Tibial nerve (tissue), 4 donors: ENCODE measurements around the gene PPP6R1.

ENCODE experiments used
- EP300 ChIP-seq, 2 donors: sonication (generic); formaldehyde crosslinking; IDR thresholded peaks; one replicate each; pipeline ENCODE4 v1.6.1; 2017; ENCODE audit warnings: antibody characterized with exemption in 2 of 2, mild to moderate bottlenecking in 1 of 2
- POLR2A ChIP-seq, 2 donors: fragments of 450-650 bp; IDR thresholded peaks; one replicate each; pipeline ENCODE4 v1.6.1; 2017; ENCODE audit warnings: antibody characterized with exemption in 2 of 2, mild to moderate bottlenecking in 2 of 2, moderate library complexity in 2 of 2
- TF ChIP-seq, protein P1 (sequence below), 5 experiments: fragments of 200-600 bp in 3 of 5; fragments of 450-650 bp in 2 of 5; sonication (generic) in 3 of 5; IDR thresholded peaks; one replicate each; pipeline ENCODE4 v1.5.1; 2016 to 2019; ENCODE audit warnings: antibody characterized with exemption in 5 of 5, mild to moderate bottlenecking in 3 of 5, moderate library complexity in 2 of 5

DNA sequence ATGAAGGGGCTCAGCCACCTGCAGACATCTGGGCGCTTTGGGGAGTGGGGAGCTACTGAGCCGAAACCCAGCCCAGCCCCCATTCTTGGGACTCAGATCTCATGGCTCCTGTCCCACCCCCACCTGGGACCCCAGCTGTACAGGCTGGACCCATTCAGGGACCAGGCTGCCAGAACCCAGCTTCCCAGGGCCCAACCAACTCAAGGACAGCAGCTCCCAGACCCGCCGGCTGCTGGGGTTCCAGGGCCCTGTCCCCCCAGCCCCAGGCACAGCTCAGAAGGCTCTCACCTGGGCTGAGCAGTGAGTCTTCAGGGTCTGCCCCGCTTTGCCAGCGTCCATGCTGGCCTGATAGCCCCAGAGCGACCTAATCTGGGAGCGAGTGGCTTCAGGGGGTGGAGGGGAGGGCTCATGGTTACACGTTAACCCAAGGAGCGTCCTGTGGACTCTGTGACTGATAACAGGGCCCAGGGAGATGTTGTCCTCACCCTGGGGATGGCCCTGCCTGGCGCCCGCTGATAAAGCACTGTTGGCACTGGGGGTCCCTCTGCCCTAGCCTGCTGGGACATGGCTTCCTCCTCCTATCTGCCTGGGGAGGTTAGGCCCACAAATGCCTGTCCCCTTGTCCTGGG, 30.3 kb downstream of the PPP6R1 start, which contains the start of gene TMEM86B:
- TF ChIP-seq, protein P1, sequence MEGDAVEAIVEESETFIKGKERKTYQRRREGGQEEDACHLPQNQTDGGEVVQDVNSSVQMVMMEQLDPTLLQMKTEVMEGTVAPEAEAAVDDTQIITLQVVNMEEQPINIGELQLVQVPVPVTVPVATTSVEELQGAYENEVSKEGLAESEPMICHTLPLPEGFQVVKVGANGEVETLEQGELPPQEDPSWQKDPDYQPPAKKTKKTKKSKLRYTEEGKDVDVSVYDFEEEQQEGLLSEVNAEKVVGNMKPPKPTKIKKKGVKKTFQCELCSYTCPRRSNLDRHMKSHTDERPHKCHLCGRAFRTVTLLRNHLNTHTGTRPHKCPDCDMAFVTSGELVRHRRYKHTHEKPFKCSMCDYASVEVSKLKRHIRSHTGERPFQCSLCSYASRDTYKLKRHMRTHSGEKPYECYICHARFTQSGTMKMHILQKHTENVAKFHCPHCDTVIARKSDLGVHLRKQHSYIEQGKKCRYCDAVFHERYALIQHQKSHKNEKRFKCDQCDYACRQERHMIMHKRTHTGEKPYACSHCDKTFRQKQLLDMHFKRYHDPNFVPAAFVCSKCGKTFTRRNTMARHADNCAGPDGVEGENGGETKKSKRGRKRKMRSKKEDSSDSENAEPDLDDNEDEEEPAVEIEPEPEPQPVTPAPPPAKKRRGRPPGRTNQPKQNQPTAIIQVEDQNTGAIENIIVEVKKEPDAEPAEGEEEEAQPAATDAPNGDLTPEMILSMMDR (IDR thresholded peaks at IDR 0.05) = no peak
- TF ChIP-seq POLR2A (IDR thresholded peaks at IDR 0.05) (no peak), EP300 (IDR thresholded peaks at IDR 0.05) (no peak)
